Panc1 (cell line): ENCODE data around the gene PCNX1. TPM values are rescaled to one million over a fixed set of nuclear protein-coding genes. Genes with fewer than 3 reads are reported as not detected.
A peak's percentile ranks its signal among the peaks of the same experiment; 100 is the strongest.

Source experiments
- ATAC-seq: fragments of 200-7000 bp; cut with Tn5 transposase; 2 replicates; pipeline ENCODE4 v1.9.1; 2020; ENCODE audit warnings: mild to moderate bottlenecking, moderate library complexity
- BruUV-seq: library from RNA; stranded (reverse); fragments of 400-500 nt; replicated peaks from 2 replicates; lab custom pipeline; 2021; lab: Mats Ljungman, UMichigan
- CTCF ChIA-PET: fragments of 300-600 bp; sonication (Branson Sonifier 250); formaldehyde crosslinking; loops from one replicate; lab custom pipeline; 2022; ENCODE audit warnings: antibody characterized with exemption; lab: Charles Lee
- POLR2A ChIA-PET: fragments of 300-600 bp; sonication (Branson Sonifier 250); formaldehyde crosslinking; loops from one replicate; lab custom pipeline; 2022; ENCODE audit warnings: antibody characterized with exemption; lab: Charles Lee
- DNase-seq: peaks from one replicate; pipeline ENCODE4 v3.0.0-alpha.2; 2010; ENCODE audit warnings: low read depth, low spot score
- H3K27ac ChIP-seq: 2 replicates; pipeline ENCODE4 v1.5.1; 2011; ENCODE audit warnings: mild to moderate bottlenecking, low read length, inconsistent platforms
- H3K27me3 ChIP-seq: fragments of 200-500 bp; sonication (Bioruptor generic); 2 replicates; pipeline ENCODE4 v1.6.0; 2014; ENCODE audit warnings: low read length, inconsistent platforms; ENCODE audit not compliant: control insufficient read depth, insufficient read depth
- H3K36me3 ChIP-seq: fragments of 200-500 bp; sonication (Bioruptor generic); 2 replicates; pipeline ENCODE4 v1.5.1; 2014; ENCODE audit warnings: inconsistent platforms, mild to moderate bottlenecking, low read length, moderate library complexity; ENCODE audit not compliant: control insufficient read depth, insufficient read depth
- H3K4me1 ChIP-seq: 2 replicates; pipeline ENCODE4 v1.5.1; 2011; ENCODE audit warnings: inconsistent platforms, mild to moderate bottlenecking, low read length, moderate library complexity; ENCODE audit not compliant: control insufficient read depth, insufficient read depth
- H3K4me3 ChIP-seq, 2 experiments: 2 replicates each; pipeline ENCODE4 v1.5.1; 2011 to 2012; ENCODE audit warnings: low read depth in 2 of 2, low read length in 2 of 2, mild to moderate bottlenecking in 2 of 2, inconsistent platforms in 1 of 2, moderate library complexity in 1 of 2
- H3K9me3 ChIP-seq: fragments of 200-500 bp; sonication (Bioruptor generic); 2 replicates; pipeline ENCODE4 v1.5.1; 2014; ENCODE audit warnings: low read depth, mild to moderate bottlenecking, inconsistent platforms, low read length, moderate library complexity; ENCODE audit not compliant: control insufficient read depth, insufficient read depth
- POLR2AphosphoS5 ChIP-seq: IDR thresholded peaks from 2 replicates; pipeline ENCODE4 v1.6.1; 2012; ENCODE audit warnings: mild to moderate bottlenecking, low read depth, low read length, moderate library complexity
- SIN3A ChIP-seq: IDR thresholded peaks from 2 replicates; pipeline ENCODE4 v1.6.1; 2012; ENCODE audit warnings: low read depth, mild to moderate bottlenecking, low read length, moderate library complexity, borderline replicate concordance; ENCODE audit not compliant: insufficient read depth
- TCF7L2 ChIP-seq: IDR thresholded peaks from 2 replicates; pipeline ENCODE4 v1.6.1; 2011; ENCODE audit warnings: mild to moderate bottlenecking, low read depth, low read length, inconsistent platforms
- in situ Hi-C: cut with HindIII; loops from 2 replicates; pipeline ENCODE4 v1.10.0; 2016; ENCODE audit warnings: low sequenced_read_pairs, low pct_unique_long_range_greater_than_20kb
- intact Hi-C: fragments of 100-400 bp; cut with micrococcal nuclease; formaldehyde crosslinking; loops from one replicate; pipeline ENCODE4 v1.10.0; 2022; ENCODE audit not compliant: unreplicated experiment
- total RNA-seq: library from RNA; stranded (reverse); gene quantifications from one replicate; pipeline ENCODE4 v1.2.1, GENCODE V29; 2021; ENCODE audit not compliant: unreplicated experiment
- TF ChIP-seq, protein P1 (sequence below), 2 experiments: IDR thresholded peaks; 2 replicates each; pipeline ENCODE4 v1.6.1; 2011 to 2012; ENCODE audit warnings: low read depth in 2 of 2, control low read depth in 1 of 2, low read length in 1 of 2, mild to moderate bottlenecking in 1 of 2, moderate library complexity in 1 of 2; ENCODE audit not compliant: insufficient read depth in 1 of 2
- TF ChIP-seq, protein P2 (sequence below): fragments of 450-650 bp; IDR thresholded peaks from 2 replicates; pipeline ENCODE4 v1.5.1; 2017; ENCODE audit warnings: mild to moderate bottlenecking

The PCNX1 gene
- total RNA-seq, 1 experiment from 2014 or later = 30.5 TPM

DNA sequence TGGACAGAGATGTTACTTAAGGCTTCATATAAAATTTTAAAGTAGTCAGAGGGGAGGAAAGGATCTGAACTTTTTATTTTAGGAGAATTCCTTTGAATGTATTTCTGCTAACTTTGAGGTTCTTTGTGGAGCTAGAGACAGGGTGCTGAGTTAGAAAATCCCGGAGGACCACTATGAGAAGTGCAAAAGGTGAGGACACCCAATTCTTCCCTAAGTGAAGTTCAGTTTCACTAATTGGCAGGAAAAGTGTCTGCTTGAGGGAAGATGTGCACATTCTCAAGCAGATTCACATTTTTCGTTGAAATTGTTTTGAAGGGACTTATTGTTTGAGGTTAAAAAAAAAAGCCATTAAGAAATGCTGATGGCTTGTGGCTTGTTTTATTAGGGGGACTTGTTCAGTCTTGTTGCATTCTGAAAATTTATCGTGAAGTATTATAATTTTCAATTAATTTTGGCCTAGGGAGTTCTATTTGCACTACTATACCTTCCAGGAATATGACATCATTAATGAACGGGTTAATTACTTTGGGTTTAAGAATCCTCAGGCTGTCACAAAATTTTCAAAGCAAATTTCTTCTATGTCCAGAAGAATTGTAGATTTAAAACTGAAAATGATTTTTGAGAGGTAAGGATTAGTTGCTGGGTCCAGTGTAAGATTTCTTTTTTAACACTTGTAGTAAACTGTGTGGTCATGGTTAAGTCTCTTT, 1.8 kb downstream of the PCNX1 start:
- in situ Hi-C loops = no loop called here
- POLR2A ChIA-PET = interaction anchor here (0.5 kb wide), 1 partner anchor 39 kb away, joined by 5 read pairs; no protein-coding TSS in a partner anchor

DNA sequence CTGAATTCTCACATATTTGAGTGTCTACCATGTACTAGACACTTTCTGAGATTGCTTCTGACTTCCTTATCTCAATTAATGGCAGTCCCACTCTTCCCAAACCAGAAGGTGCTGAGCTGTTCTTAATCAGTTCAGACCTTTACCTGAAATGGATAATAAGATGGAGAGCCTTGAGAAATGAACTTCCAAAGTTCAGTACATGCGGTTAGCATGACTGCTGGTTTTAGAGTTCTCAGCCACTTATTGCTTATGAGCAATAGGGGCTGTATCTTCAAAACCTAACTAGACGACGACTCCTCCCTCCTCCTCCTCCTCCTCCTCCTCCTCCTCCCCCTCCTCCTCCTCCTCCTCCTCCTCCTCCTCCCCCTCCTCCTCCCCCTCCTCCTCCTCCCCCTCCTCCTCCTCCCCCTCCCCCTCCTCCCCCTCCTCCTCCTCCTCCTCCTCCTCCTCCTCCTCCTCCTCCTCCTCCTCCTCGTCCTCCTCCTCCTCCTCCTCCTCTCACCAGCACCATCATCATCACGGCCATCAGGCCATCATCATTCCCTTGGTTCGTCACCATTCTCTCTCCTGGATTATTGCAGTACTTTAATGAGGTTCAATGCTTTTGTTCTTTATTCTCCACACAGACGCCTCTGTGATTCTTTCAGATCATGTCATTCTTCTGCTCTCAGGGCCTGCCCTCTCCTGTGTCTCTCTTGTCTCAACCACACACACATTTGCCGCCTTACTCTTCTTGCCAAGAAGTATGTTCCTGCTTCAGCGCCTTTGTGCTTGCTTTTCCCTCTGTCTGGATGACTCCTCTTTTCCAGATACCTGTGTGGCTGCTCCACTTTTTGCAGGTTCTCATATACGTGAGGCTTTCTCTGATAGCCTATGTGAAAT, 2.7 kb downstream of the PCNX1 start:
- DNase-seq (no peak), ATAC-seq (no peak)
- intact Hi-C loops (loop anchor here (5.0 kb wide), 1 partner anchor 62 kb away; no protein-coding TSS in a partner anchor), in situ Hi-C loops (no loop called here)
- peak overlapping the region; percentile 82 for H3K27ac ChIP-seq
- peaks cover 2% of the 10 kb centered on the region; the same call in 1 of the 2 replicates for H3K36me3 ChIP-seq
- H3K27me3 ChIP-seq = no peaks in the 10 kb centered on the region
- peaks cover 10% of the 10 kb centered on the region for H3K4me1 ChIP-seq
- CTCF ChIA-PET = no interaction called here
- no TSS peak for BruUV-seq
- TF ChIP-seq, protein P1, sequence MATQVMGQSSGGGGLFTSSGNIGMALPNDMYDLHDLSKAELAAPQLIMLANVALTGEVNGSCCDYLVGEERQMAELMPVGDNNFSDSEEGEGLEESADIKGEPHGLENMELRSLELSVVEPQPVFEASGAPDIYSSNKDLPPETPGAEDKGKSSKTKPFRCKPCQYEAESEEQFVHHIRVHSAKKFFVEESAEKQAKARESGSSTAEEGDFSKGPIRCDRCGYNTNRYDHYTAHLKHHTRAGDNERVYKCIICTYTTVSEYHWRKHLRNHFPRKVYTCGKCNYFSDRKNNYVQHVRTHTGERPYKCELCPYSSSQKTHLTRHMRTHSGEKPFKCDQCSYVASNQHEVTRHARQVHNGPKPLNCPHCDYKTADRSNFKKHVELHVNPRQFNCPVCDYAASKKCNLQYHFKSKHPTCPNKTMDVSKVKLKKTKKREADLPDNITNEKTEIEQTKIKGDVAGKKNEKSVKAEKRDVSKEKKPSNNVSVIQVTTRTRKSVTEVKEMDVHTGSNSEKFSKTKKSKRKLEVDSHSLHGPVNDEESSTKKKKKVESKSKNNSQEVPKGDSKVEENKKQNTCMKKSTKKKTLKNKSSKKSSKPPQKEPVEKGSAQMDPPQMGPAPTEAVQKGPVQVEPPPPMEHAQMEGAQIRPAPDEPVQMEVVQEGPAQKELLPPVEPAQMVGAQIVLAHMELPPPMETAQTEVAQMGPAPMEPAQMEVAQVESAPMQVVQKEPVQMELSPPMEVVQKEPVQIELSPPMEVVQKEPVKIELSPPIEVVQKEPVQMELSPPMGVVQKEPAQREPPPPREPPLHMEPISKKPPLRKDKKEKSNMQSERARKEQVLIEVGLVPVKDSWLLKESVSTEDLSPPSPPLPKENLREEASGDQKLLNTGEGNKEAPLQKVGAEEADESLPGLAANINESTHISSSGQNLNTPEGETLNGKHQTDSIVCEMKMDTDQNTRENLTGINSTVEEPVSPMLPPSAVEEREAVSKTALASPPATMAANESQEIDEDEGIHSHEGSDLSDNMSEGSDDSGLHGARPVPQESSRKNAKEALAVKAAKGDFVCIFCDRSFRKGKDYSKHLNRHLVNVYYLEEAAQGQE (IDR thresholded peaks at IDR 0.05; ENCODE audit: insufficient read depth in 1 of 2, low read depth in 2 of 2, low read length in 1 of 2) = no peak
- POLR2A ChIA-PET = no interaction called here
- H3K9me3 ChIP-seq = no peaks in the 10 kb centered on the region
- no peak overlapping the region; a peak in 2 of 4 replicates for H3K4me3 ChIP-seq

More for the DNA sequence above, 1.8 kb downstream of the PCNX1 start:
- no peaks in the 10 kb centered on the region for H3K27me3 ChIP-seq
- H3K9me3 ChIP-seq = no peaks in the 10 kb centered on the region
- peaks cover 2% of the 10 kb centered on the region; the same call in 1 of the 2 replicates for H3K36me3 ChIP-seq
- H3K27ac ChIP-seq = peak overlapping the region; percentile 82
- peaks cover 10% of the 10 kb centered on the region for H3K4me1 ChIP-seq
- CTCF ChIA-PET = no interaction called here
- DNase-seq (no peak), ATAC-seq (no peak)
- BruUV-seq = TSS peak; percentile 87
- intact Hi-C loops = loop anchor here (5.0 kb wide), 1 partner anchor 63 kb away; no protein-coding TSS in a partner anchor
- peak overlapping the region; percentile 82 to 83 for H3K4me3 ChIP-seq
- TF ChIP-seq, protein P2, sequence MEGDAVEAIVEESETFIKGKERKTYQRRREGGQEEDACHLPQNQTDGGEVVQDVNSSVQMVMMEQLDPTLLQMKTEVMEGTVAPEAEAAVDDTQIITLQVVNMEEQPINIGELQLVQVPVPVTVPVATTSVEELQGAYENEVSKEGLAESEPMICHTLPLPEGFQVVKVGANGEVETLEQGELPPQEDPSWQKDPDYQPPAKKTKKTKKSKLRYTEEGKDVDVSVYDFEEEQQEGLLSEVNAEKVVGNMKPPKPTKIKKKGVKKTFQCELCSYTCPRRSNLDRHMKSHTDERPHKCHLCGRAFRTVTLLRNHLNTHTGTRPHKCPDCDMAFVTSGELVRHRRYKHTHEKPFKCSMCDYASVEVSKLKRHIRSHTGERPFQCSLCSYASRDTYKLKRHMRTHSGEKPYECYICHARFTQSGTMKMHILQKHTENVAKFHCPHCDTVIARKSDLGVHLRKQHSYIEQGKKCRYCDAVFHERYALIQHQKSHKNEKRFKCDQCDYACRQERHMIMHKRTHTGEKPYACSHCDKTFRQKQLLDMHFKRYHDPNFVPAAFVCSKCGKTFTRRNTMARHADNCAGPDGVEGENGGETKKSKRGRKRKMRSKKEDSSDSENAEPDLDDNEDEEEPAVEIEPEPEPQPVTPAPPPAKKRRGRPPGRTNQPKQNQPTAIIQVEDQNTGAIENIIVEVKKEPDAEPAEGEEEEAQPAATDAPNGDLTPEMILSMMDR = no peak
- TF ChIP-seq POLR2AphosphoS5 (no peak), SIN3A (no peak), TCF7L2 (no peak)
- TF ChIP-seq, protein P1 (IDR thresholded peaks at IDR 0.05; ENCODE audit: insufficient read depth in 1 of 2, low read depth in 2 of 2, low read length in 1 of 2) = no peak
